ENCODE measurements around the gene CNTNAP2.

Gene CNTNAP2

GRCh38 chr7:147022056-147022455 is 905.5 kb downstream of the CNTNAP2 start:
- Histone ChIP-seq H3K9me3 (ENCODE audit: control insufficient read depth, low read length) (no peaks in the 10 kb centered on the region), H3K4me3 (ENCODE audit: low read length) (no peak overlapping the region), H3K9ac (ENCODE audit: low read length) (no peak overlapping the region), H3K4me1 (ENCODE audit: control insufficient read depth, insufficient read depth, low read length) (no peaks in the 10 kb centered on the region), H3K27me3 (replicated peaks; ENCODE audit: control insufficient read depth, insufficient read depth, low read length) (no peaks in the 10 kb centered on the region), H3K36me3 (ENCODE audit: control insufficient read depth, insufficient read depth, low read length, severe bottlenecking) (no peaks in the 10 kb centered on the region)
- peak; percentile 54 for DNase-seq (ENCODE audit: low read depth)

GRCh38 chr7:147023440-147023839 is 906.8 kb downstream of the CNTNAP2 start:
- no peak for DNase-seq (ENCODE audit: low read depth)
- H3K27me3 ChIP-seq (replicated peaks; ENCODE audit: control insufficient read depth, insufficient read depth, low read length), result no peaks in the 10 kb centered on the region
- no peaks in the 10 kb centered on the region for H3K4me1 ChIP-seq (ENCODE audit: control insufficient read depth, insufficient read depth, low read length)
- no peak overlapping the region for H3K9ac ChIP-seq (ENCODE audit: low read length)
- no peak overlapping the region for H3K4me3 ChIP-seq (ENCODE audit: low read length)
- H3K9me3 ChIP-seq (ENCODE audit: control insufficient read depth, low read length), result no peaks in the 10 kb centered on the region
- no peaks in the 10 kb centered on the region for H3K36me3 ChIP-seq (ENCODE audit: control insufficient read depth, insufficient read depth, low read length, severe bottlenecking)

GRCh38 chr7:147029953-147030352 is 913.4 kb downstream of the CNTNAP2 start:
- H3K4me3 ChIP-seq (ENCODE audit: low read length), result no peak overlapping the region

GRCh38 chr7:147033641-147034040 is 917.0 kb downstream of the CNTNAP2 start:
- Histone ChIP-seq H3K9ac (ENCODE audit: low read length) (no peak overlapping the region), H3K4me3 (ENCODE audit: low read length) (no peak overlapping the region), H3K9me3 (ENCODE audit: control insufficient read depth, low read length) (no peaks in the 10 kb centered on the region), H3K36me3 (ENCODE audit: control insufficient read depth, insufficient read depth, low read length, severe bottlenecking) (no peaks in the 10 kb centered on the region), H3K27me3 (replicated peaks; ENCODE audit: control insufficient read depth, insufficient read depth, low read length) (no peaks in the 10 kb centered on the region), H3K4me1 (ENCODE audit: control insufficient read depth, insufficient read depth, low read length) (no peaks in the 10 kb centered on the region)
- peak; percentile 8 for DNase-seq (ENCODE audit: low read depth)

More at GRCh38 chr7:147029953-147030352, 913.4 kb downstream of the CNTNAP2 start:
- Histone ChIP-seq H3K27me3 (replicated peaks; ENCODE audit: control insufficient read depth, insufficient read depth, low read length) (no peaks in the 10 kb centered on the region), H3K9me3 (ENCODE audit: control insufficient read depth, low read length) (no peaks in the 10 kb centered on the region), H3K36me3 (ENCODE audit: control insufficient read depth, insufficient read depth, low read length, severe bottlenecking) (no peaks in the 10 kb centered on the region), H3K4me1 (ENCODE audit: control insufficient read depth, insufficient read depth, low read length) (no peaks in the 10 kb centered on the region), H3K9ac (ENCODE audit: low read length) (no peak overlapping the region)
- DNase-seq (ENCODE audit: low read depth), result no peak

- Histone ChIP-seq H3K36me3 (ENCODE audit: control insufficient read depth, insufficient read depth, low read length, severe bottlenecking) (no peaks in the 10 kb centered on the region), H3K27me3 (replicated peaks; ENCODE audit: control insufficient read depth, insufficient read depth, low read length) (no peaks in the 10 kb centered on the region)
- no peak for DNase-seq (ENCODE audit: low read depth)
Observed at GRCh38 chr7:147041438-147041837, 924.8 kb downstream of the CNTNAP2 start.

GRCh38 chr7:147044941-147045340 is 928.3 kb downstream of the CNTNAP2 start:
- no peaks in the 10 kb centered on the region for H3K36me3 ChIP-seq (ENCODE audit: control insufficient read depth, insufficient read depth, low read length, severe bottlenecking)

More at GRCh38 chr7:147041438-147041837, 924.8 kb downstream of the CNTNAP2 start:
- no peak overlapping the region for H3K9ac ChIP-seq (ENCODE audit: low read length)
- no peaks in the 10 kb centered on the region for H3K4me1 ChIP-seq (ENCODE audit: control insufficient read depth, insufficient read depth, low read length)
- H3K4me3 ChIP-seq (ENCODE audit: low read length), result no peak overlapping the region
- no peaks in the 10 kb centered on the region for H3K9me3 ChIP-seq (ENCODE audit: control insufficient read depth, low read length)

GRCh38 chr7:147047696-147048095 is 931.1 kb downstream of the CNTNAP2 start:
- DNase-seq (ENCODE audit: low read depth), result no peak
- H3K36me3 ChIP-seq (ENCODE audit: control insufficient read depth, insufficient read depth, low read length, severe bottlenecking), result no peaks in the 10 kb centered on the region
- no peak overlapping the region for H3K4me3 ChIP-seq (ENCODE audit: low read length)

More at GRCh38 chr7:147044941-147045340, 928.3 kb downstream of the CNTNAP2 start:
- Histone ChIP-seq H3K9ac (ENCODE audit: low read length) (no peak overlapping the region), H3K4me1 (ENCODE audit: control insufficient read depth, insufficient read depth, low read length) (no peaks in the 10 kb centered on the region), H3K9me3 (ENCODE audit: control insufficient read depth, low read length) (no peaks in the 10 kb centered on the region), H3K4me3 (ENCODE audit: low read length) (no peak overlapping the region), H3K27me3 (replicated peaks; ENCODE audit: control insufficient read depth, insufficient read depth, low read length) (no peaks in the 10 kb centered on the region)
- DNase-seq (ENCODE audit: low read depth), result peak; percentile 11

GRCh38 chr7:147048864-147049263 is 932.3 kb downstream of the CNTNAP2 start:
- Histone ChIP-seq H3K4me1 (ENCODE audit: control insufficient read depth, insufficient read depth, low read length) (no peaks in the 10 kb centered on the region), H3K9me3 (ENCODE audit: control insufficient read depth, low read length) (no peaks in the 10 kb centered on the region), H3K4me3 (ENCODE audit: low read length) (no peak overlapping the region), H3K36me3 (ENCODE audit: control insufficient read depth, insufficient read depth, low read length, severe bottlenecking) (no peaks in the 10 kb centered on the region), H3K9ac (ENCODE audit: low read length) (no peak overlapping the region), H3K27me3 (replicated peaks; ENCODE audit: control insufficient read depth, insufficient read depth, low read length) (no peaks in the 10 kb centered on the region)
- no peak for DNase-seq (ENCODE audit: low read depth)

More at GRCh38 chr7:147047696-147048095, 931.1 kb downstream of the CNTNAP2 start:
- no peaks in the 10 kb centered on the region for H3K9me3 ChIP-seq (ENCODE audit: control insufficient read depth, low read length)
- no peak overlapping the region for H3K9ac ChIP-seq (ENCODE audit: low read length)
- no peaks in the 10 kb centered on the region for H3K4me1 ChIP-seq (ENCODE audit: control insufficient read depth, insufficient read depth, low read length)
- no peaks in the 10 kb centered on the region for H3K27me3 ChIP-seq (replicated peaks; ENCODE audit: control insufficient read depth, insufficient read depth, low read length)

- DNase-seq (ENCODE audit: low read depth), result no peak
- Histone ChIP-seq H3K4me3 (ENCODE audit: low read length) (no peak overlapping the region), H3K27me3 (replicated peaks; ENCODE audit: control insufficient read depth, insufficient read depth, low read length) (no peaks in the 10 kb centered on the region), H3K36me3 (ENCODE audit: control insufficient read depth, insufficient read depth, low read length, severe bottlenecking) (no peaks in the 10 kb centered on the region), H3K9ac (ENCODE audit: low read length) (no peak overlapping the region), H3K4me1 (ENCODE audit: control insufficient read depth, insufficient read depth, low read length) (no peaks in the 10 kb centered on the region), H3K9me3 (ENCODE audit: control insufficient read depth, low read length) (no peaks in the 10 kb centered on the region)
Observed at GRCh38 chr7:147052818-147053217, 936.2 kb downstream of the CNTNAP2 start.

GRCh38 chr7:147053746-147054145 is 937.1 kb downstream of the CNTNAP2 start:
- Histone ChIP-seq H3K9me3 (ENCODE audit: control insufficient read depth, low read length) (no peaks in the 10 kb centered on the region), H3K9ac (ENCODE audit: low read length) (no peak overlapping the region), H3K36me3 (ENCODE audit: control insufficient read depth, insufficient read depth, low read length, severe bottlenecking) (no peaks in the 10 kb centered on the region), H3K4me1 (ENCODE audit: control insufficient read depth, insufficient read depth, low read length) (no peaks in the 10 kb centered on the region), H3K4me3 (ENCODE audit: low read length) (no peak overlapping the region), H3K27me3 (replicated peaks; ENCODE audit: control insufficient read depth, insufficient read depth, low read length) (no peaks in the 10 kb centered on the region)
- DNase-seq (ENCODE audit: low read depth), result peak; percentile 68

GRCh38 chr7:147060070-147060469 is 943.5 kb downstream of the CNTNAP2 start:
- Histone ChIP-seq H3K9ac (ENCODE audit: low read length) (no peak overlapping the region), H3K4me3 (ENCODE audit: low read length) (no peak overlapping the region), H3K9me3 (ENCODE audit: control insufficient read depth, low read length) (no peaks in the 10 kb centered on the region), H3K36me3 (ENCODE audit: control insufficient read depth, insufficient read depth, low read length, severe bottlenecking) (no peaks in the 10 kb centered on the region), H3K27me3 (replicated peaks; ENCODE audit: control insufficient read depth, insufficient read depth, low read length) (no peaks in the 10 kb centered on the region), H3K4me1 (ENCODE audit: control insufficient read depth, insufficient read depth, low read length) (no peaks in the 10 kb centered on the region)
- no peak for DNase-seq (ENCODE audit: low read depth)

GRCh38 chr7:147062897-147063296 is 946.3 kb downstream of the CNTNAP2 start:
- Histone ChIP-seq H3K9me3 (ENCODE audit: control insufficient read depth, low read length) (no peaks in the 10 kb centered on the region), H3K36me3 (ENCODE audit: control insufficient read depth, insufficient read depth, low read length, severe bottlenecking) (no peaks in the 10 kb centered on the region), H3K27me3 (replicated peaks; ENCODE audit: control insufficient read depth, insufficient read depth, low read length) (no peaks in the 10 kb centered on the region), H3K4me3 (ENCODE audit: low read length) (no peak overlapping the region), H3K4me1 (ENCODE audit: control insufficient read depth, insufficient read depth, low read length) (no peaks in the 10 kb centered on the region), H3K9ac (ENCODE audit: low read length) (no peak overlapping the region)
- DNase-seq (ENCODE audit: low read depth), result no peak

Measured in adipocyte (in vitro differentiated cells).